Keratinocyte (primary cell): ENCODE results near the gene HOXB7.

Experiments
- EZH2 ChIP-seq: IDR thresholded peaks from one replicate; pipeline ENCODE4 v1.6.1; 2012; ENCODE audit warnings: inconsistent platforms, mild to moderate bottlenecking, low read length, moderate library complexity
- TF ChIP-seq, protein P1 (sequence below), 3 experiments: IDR thresholded peaks in 1 of 3; conservative IDR thresholded peaks in 1 of 3; optimal IDR thresholded peaks in 1 of 3; 2 replicates in 2 of 3; 3 replicates in 1 of 3; pipeline versions ENCODE3 to v1.5.1; 2011; ENCODE audit warnings: low read length in 3 of 3, mild to moderate bottlenecking in 3 of 3, moderate library complexity in 2 of 3, control low read depth in 1 of 3, inconsistent platforms in 1 of 3; ENCODE audit not compliant: insufficient read depth in 2 of 3; ENCODE audit errors: extremely low read depth in 1 of 3

DNA sequence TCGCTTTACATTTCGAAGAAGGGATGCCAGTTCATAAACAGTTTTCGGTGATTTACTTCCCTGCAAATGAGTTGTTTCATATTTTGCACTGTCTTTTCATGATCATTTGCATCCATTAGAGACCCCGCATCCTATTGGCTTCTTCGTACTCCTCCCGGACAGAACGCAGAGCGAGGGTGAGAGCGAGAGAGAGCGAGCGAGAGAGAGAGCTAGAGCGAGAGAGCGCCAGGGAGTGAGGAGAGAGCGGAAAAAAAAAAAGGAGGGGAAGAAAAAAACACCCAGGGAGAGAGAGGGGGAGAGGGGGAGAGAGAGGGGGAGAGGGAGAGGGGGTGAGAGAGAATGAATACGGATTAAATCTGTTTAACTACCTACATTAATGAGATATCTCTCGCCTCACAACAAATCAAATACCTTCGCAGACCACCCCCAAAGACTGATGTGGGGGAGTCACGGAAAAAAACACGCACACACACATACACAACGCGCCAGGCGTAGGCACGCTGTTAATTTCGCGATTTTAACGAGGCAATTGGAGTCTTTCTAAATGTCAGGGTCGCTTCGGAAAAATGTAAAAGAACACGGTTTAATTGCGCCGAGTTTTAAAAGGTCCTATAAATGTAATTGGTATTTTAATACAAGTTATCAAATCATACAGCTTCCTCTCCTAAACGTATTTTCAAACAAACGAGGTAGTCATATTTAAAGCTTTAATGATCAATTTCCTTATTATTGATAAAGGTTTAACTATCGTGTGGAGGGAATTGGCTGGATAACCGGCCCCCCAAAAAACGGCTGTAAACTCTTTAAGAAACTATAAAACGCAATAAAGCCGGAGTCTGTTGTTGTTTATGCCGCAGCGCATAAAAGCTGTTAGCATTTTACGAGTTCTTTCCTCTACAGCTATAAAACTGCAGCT is 4.5 kb upstream of the HOXB7 start, which contains the start of gene HOXB8:
- peak; percentile 92 for TF ChIP-seq EZH2
- TF ChIP-seq, protein P1, sequence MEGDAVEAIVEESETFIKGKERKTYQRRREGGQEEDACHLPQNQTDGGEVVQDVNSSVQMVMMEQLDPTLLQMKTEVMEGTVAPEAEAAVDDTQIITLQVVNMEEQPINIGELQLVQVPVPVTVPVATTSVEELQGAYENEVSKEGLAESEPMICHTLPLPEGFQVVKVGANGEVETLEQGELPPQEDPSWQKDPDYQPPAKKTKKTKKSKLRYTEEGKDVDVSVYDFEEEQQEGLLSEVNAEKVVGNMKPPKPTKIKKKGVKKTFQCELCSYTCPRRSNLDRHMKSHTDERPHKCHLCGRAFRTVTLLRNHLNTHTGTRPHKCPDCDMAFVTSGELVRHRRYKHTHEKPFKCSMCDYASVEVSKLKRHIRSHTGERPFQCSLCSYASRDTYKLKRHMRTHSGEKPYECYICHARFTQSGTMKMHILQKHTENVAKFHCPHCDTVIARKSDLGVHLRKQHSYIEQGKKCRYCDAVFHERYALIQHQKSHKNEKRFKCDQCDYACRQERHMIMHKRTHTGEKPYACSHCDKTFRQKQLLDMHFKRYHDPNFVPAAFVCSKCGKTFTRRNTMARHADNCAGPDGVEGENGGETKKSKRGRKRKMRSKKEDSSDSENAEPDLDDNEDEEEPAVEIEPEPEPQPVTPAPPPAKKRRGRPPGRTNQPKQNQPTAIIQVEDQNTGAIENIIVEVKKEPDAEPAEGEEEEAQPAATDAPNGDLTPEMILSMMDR (optimal IDR thresholded peaks at IDR 0.05 in 1 of 3, IDR thresholded peaks at IDR 0.05 in 1 of 3, conservative IDR thresholded peaks at IDR 0.05 in 1 of 3; ENCODE audit: extremely low read depth in 1 of 3, insufficient read depth in 2 of 3, low read length in 3 of 3) = no peak
